Measurements from ENCODE around the gene IL1F10.

DNA sequence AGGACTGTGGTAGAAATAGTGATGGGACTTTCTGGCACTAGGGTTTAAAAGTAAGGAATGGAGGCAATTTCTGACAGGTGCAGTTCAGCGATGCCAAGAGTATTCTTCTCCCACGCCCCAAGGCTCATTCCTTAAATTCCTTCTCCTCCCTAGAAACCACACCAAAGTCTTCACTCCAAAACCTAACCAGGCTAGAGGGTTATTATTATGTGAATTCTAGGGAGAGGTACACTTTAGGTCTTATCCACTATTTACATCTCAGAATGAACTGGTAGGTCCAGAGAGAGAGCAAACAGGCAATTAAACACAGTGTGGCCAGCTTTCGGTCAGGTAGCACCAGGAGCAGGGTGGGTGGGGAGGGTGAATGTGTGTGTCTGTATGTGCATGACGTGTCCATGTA lies 11.4 kb downstream of the IL1F10 start:
- TF ChIP-seq, protein P1, sequence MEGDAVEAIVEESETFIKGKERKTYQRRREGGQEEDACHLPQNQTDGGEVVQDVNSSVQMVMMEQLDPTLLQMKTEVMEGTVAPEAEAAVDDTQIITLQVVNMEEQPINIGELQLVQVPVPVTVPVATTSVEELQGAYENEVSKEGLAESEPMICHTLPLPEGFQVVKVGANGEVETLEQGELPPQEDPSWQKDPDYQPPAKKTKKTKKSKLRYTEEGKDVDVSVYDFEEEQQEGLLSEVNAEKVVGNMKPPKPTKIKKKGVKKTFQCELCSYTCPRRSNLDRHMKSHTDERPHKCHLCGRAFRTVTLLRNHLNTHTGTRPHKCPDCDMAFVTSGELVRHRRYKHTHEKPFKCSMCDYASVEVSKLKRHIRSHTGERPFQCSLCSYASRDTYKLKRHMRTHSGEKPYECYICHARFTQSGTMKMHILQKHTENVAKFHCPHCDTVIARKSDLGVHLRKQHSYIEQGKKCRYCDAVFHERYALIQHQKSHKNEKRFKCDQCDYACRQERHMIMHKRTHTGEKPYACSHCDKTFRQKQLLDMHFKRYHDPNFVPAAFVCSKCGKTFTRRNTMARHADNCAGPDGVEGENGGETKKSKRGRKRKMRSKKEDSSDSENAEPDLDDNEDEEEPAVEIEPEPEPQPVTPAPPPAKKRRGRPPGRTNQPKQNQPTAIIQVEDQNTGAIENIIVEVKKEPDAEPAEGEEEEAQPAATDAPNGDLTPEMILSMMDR (IDR thresholded peaks at IDR 0.05 in 2 of 3, conservative IDR thresholded peaks at IDR 0.05 in 1 of 3; ENCODE audit: control insufficient read depth in 2 of 3, extremely low read depth in 1 of 3, insufficient read depth in 1 of 3, low read depth in 3 of 3, low read length in 3 of 3) = no peak
- TF ChIP-seq RFX5 (IDR thresholded peaks at IDR 0.05; ENCODE audit: low read depth, low read length) = no peak
- TF ChIP-seq, protein P2, sequence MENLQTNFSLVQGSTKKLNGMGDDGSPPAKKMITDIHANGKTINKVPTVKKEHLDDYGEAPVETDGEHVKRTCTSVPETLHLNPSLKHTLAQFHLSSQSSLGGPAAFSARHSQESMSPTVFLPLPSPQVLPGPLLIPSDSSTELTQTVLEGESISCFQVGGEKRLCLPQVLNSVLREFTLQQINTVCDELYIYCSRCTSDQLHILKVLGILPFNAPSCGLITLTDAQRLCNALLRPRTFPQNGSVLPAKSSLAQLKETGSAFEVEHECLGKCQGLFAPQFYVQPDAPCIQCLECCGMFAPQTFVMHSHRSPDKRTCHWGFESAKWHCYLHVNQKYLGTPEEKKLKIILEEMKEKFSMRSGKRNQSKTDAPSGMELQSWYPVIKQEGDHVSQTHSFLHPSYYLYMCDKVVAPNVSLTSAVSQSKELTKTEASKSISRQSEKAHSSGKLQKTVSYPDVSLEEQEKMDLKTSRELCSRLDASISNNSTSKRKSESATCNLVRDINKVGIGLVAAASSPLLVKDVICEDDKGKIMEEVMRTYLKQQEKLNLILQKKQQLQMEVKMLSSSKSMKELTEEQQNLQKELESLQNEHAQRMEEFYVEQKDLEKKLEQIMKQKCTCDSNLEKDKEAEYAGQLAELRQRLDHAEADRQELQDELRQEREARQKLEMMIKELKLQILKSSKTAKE (IDR thresholded peaks at IDR 0.05; ENCODE audit: low read depth, poor library complexity, severe bottlenecking) = no peak
- TF ChIP-seq STAT1 (conservative IDR thresholded peaks at IDR 0.05) = no peak
- TF ChIP-seq ATF7 (IDR thresholded peaks at IDR 0.05; ENCODE audit: low read depth) = no peak
- no peak for TF ChIP-seq CHD2 (IDR thresholded peaks at IDR 0.05; ENCODE audit: borderline replicate concordance, low read depth, low read length)
- TF ChIP-seq MXI1 (IDR thresholded peaks at IDR 0.05; ENCODE audit: low read depth, low read length) = no peak
